Measurements from ENCODE around the gene FBXL19. TPM values are rescaled to one million over a fixed set of nuclear protein-coding genes. Genes with fewer than 3 reads are reported as not detected.

FBXL19 gene
- polyA plus RNA-seq, 2 of the 4 experiments (the other 2 are of a cell fraction), result 5.6 to 21.5 TPM

- WGBS (ENCODE audit: missing lambda C conversion rate), result 95% methylated on average over 4 of the region's 4 CpGs
- no peak for TF ChIP-seq MYC (IDR thresholded peaks at IDR 0.05; ENCODE audit: borderline replicate concordance, low read length)
- TF ChIP-seq EHMT2 (IDR thresholded peaks at IDR 0.05; ENCODE audit: low read depth), result no peak
- no peak for TF ChIP-seq KDM5A (IDR thresholded peaks at IDR 0.05)
- no peak for TF ChIP-seq MAZ (IDR thresholded peaks at IDR 0.05; ENCODE audit: borderline replicate concordance, low read depth, low read length)
- no peak for TF ChIP-seq JUNB (IDR thresholded peaks at IDR 0.05)
- no peak for TF ChIP-seq BCL3 (IDR thresholded peaks at IDR 0.05)
- TF ChIP-seq POLR2AphosphoS2 (conservative IDR thresholded peaks at IDR 0.05; ENCODE audit: low read length), result no peak
- TF ChIP-seq CHD2 (IDR thresholded peaks at IDR 0.05; ENCODE audit: low read length, partially characterized antibody), result no peak
- TF ChIP-seq GATA3 (IDR thresholded peaks at IDR 0.05; ENCODE audit: borderline replicate concordance), result no peak
- Histone ChIP-seq H3K9me3 (no peaks in the 10 kb centered on the region), H3K4me2 (peak overlapping the region; percentile 85; the same call in 1 of the 3 replicates), H3K4me1 (no peaks in the 10 kb centered on the region), H3K4me3 (no peak overlapping the region), H3K27ac (peak overlapping the region in 1 of 2 experiments; percentile 95; a peak in 4 of 6 replicates)
- ChIA-PET CTCF (interaction anchor here (0.8 to 4.1 kb wide), 22 partner anchors 10 to 175 kb away, joined by 3 to 46 read pairs (median 9); partner anchors contain the start of gene BCL7C), POLR2A (interaction anchor here (0.6 to 2.1 kb wide), 5 partner anchors 9 to 58 kb away, joined by 3 to 18 read pairs (median 3); partner anchors contain the start of gene FBXL19)
- no peak for DNase-seq (ENCODE audit: low read depth in 1 of 2, low spot score in 1 of 2)
- FAIRE-seq, result no peak
- peak in 1 of 2 experiments; percentile 5; a peak in 1 of 6 replicates for ATAC-seq
Observed at GRCh38 chr16:30903002-30903401, 20.4 kb upstream of the FBXL19 start.

GRCh38 chr16:30903596-30903995 is 19.8 kb upstream of the FBXL19 start:
- ChIA-PET CTCF (interaction anchor here (1.1 to 3.8 kb wide), 6 partner anchors 10 to 100 kb away, joined by 3 to 26 read pairs (median 11); no protein-coding TSS in a partner anchor), POLR2A (no interaction called here)
- no peaks in the 10 kb centered on the region for H3K9me3 ChIP-seq
- H3K27ac ChIP-seq, result peak overlapping the region in 1 of 2 experiments; percentile 95; a peak in 3 of 6 replicates
- no peak; a peak in 1 of 6 replicates for ATAC-seq
- DNase-seq (ENCODE audit: low read depth in 1 of 2, low spot score in 1 of 2), result peak in 1 of 2 experiments; percentile 35
- TF ChIP-seq RARB (CRISPR knock-in tag; IDR thresholded peaks at IDR 0.05) (no peak), BCL3 (IDR thresholded peaks at IDR 0.05) (0 out of 3 replicates have a peak, but pooled peaks have one; percentile 22)
- FAIRE-seq, result no peak
- 91% methylated on average over 4 of the region's 4 CpGs for WGBS (ENCODE audit: missing lambda C conversion rate)
- H3K4me3 ChIP-seq, result no peak overlapping the region
- H3K4me1 ChIP-seq, result no peaks in the 10 kb centered on the region
- no peak overlapping the region for H3K4me2 ChIP-seq

GRCh38 chr16:30904114-30904780 is 19.1 kb upstream of the FBXL19 start:
- DNase-seq (ENCODE audit: low read depth in 1 of 2, low spot score in 1 of 2) (no peak), ATAC-seq (no peak), FAIRE-seq (no peak)
- TF ChIP-seq RCOR1 (IDR thresholded peaks at IDR 0.05; ENCODE audit: low read depth, low read length), result no peak
- no peak for TF ChIP-seq MAFK (IDR thresholded peaks at IDR 0.05; ENCODE audit: partially characterized antibody)
- no peak for TF ChIP-seq EP300 (IDR thresholded peaks at IDR 0.05)
- no peak for TF ChIP-seq TFCP2L1 (CRISPR knock-in tag; IDR thresholded peaks at IDR 0.05)
- no peak for TF ChIP-seq GATA3 (IDR thresholded peaks at IDR 0.05; ENCODE audit: borderline replicate concordance)
- no peak for TF ChIP-seq PHF8 (IDR thresholded peaks at IDR 0.05; ENCODE audit: borderline replicate concordance, low read depth)
- TF ChIP-seq SREBF2 (IDR thresholded peaks at IDR 0.05), result no peak
- TF ChIP-seq ZFP36 (IDR thresholded peaks at IDR 0.05; ENCODE audit: borderline replicate concordance, partially characterized antibody), result no peak
- TF ChIP-seq JUNB (IDR thresholded peaks at IDR 0.05), result no peak
- no peak for TF ChIP-seq EHF (CRISPR knock-in tag; IDR thresholded peaks at IDR 0.05)
- no peak for TF ChIP-seq ATOH8 (CRISPR knock-in tag; IDR thresholded peaks at IDR 0.05; ENCODE audit: low read depth)
- no peak for TF ChIP-seq FOSB (CRISPR knock-in tag; IDR thresholded peaks at IDR 0.05)
- no peak for TF ChIP-seq ZSCAN20 (CRISPR knock-in tag; IDR thresholded peaks at IDR 0.05)
- TF ChIP-seq RNF2 (IDR thresholded peaks at IDR 0.05; ENCODE audit: borderline replicate concordance, low read depth), result no peak
- TF ChIP-seq FOSL2 (IDR thresholded peaks at IDR 0.05), result no peak
- TF ChIP-seq FOSL2 (CRISPR knock-in tag; IDR thresholded peaks at IDR 0.05), result no peak
- TF ChIP-seq CHD4 (IDR thresholded peaks at IDR 0.05; ENCODE audit: borderline replicate concordance), result no peak
- TF ChIP-seq FOXS1 (CRISPR knock-in tag; IDR thresholded peaks at IDR 0.05), result no peak
- TF ChIP-seq HOXB5 (CRISPR knock-in tag; IDR thresholded peaks at IDR 0.05), result no peak
- no peak for TF ChIP-seq RFX5 (IDR thresholded peaks at IDR 0.05)
- ChIA-PET POLR2A (interaction anchor here (0.7 kb wide), 1 partner anchor 101 kb away, joined by 5 read pairs; no protein-coding TSS in a partner anchor), CTCF (interaction anchor here (1.0 to 2.0 kb wide), 4 partner anchors 9 to 99 kb away, joined by 3 to 6 read pairs (median 4); no protein-coding TSS in a partner anchor)
- no peaks in the 10 kb centered on the region for H3K9me3 ChIP-seq
- no peak overlapping the region for H3K4me2 ChIP-seq
- H3K4me3 ChIP-seq, result no peak overlapping the region
- no peaks in the 10 kb centered on the region for H3K4me1 ChIP-seq
- WGBS (ENCODE audit: missing lambda C conversion rate), result 96% methylated on average over 18 of the region's 19 CpGs
- H3K27ac ChIP-seq, result peak overlapping the region in 1 of 2 experiments; percentile 95; a peak in 2 of 6 replicates

All from A549 (cell line).